SH-SY5Y (cell line): ENCODE results near the gene ANXA10.

Experiments
- GATA2 ChIP-seq: IDR thresholded peaks from 2 replicates; pipeline ENCODE4 v1.6.1; 2011; ENCODE audit warnings: mild to moderate bottlenecking, low read depth, low read length
- GATA3 ChIP-seq: IDR thresholded peaks from 2 replicates; pipeline ENCODE4 v1.6.1; 2011; ENCODE audit warnings: low read depth, mild to moderate bottlenecking, low read length, moderate library complexity

- no peak for TF ChIP-seq GATA2
- TF ChIP-seq GATA3 = no peak
These were observed 107.1 kb downstream of the ANXA10 start for GRCh38 chr4:168199260-168199957.
